Brain pericyte (primary cell): Measurements from ENCODE around the gene EVA1C.
A peak's percentile ranks its signal among the peaks of the same experiment; 100 is the strongest.
"Not testable (repeated sequence)": the region's sequence is repeated elsewhere in the genome, so short reads cannot be mapped to it uniquely, and the experiment has no call there.

ENCODE experiments used
- DNase-seq: peaks from one replicate; pipeline ENCODE4 v3.0.0-alpha.2; 2012; ENCODE audit warnings: low read depth, low spot score

EVA1C gene

GRCh38 chr21:32412162-32413014 lies at the start of gene EVA1C:
Gene EVA1C (plus strand): TSS chr21:32412706. CDS start chr21:32412854, 148 bp downstream.
- no peak for DNase-seq

GRCh38 chr21:32364387-32364786 lies 48.1 kb upstream of the EVA1C start:
- DNase-seq: no peak

GRCh38 chr21:32364796-32365195 lies 47.7 kb upstream of the EVA1C start:
- DNase-seq: peak; percentile 83

GRCh38 chr21:32366191-32366590 lies 46.3 kb upstream of the EVA1C start:
- no peak for DNase-seq

- no peak for DNase-seq
Observed at GRCh38 chr21:32367158-32367557, 45.3 kb upstream of the EVA1C start.

- peak; percentile 94 for DNase-seq
Observed at GRCh38 chr21:32368386-32368785, 44.1 kb upstream of the EVA1C start.

- DNase-seq: not testable (repeated sequence)
Observed at GRCh38 chr21:32368961-32369360, 43.5 kb upstream of the EVA1C start.

- no peak for DNase-seq
Observed at GRCh38 chr21:32370998-32371766, 41.3 kb upstream of the EVA1C start.

GRCh38 chr21:32371913-32372314 lies 40.6 kb upstream of the EVA1C start:
- DNase-seq: peak; percentile 86

GRCh38 chr21:32372755-32373154 lies 39.8 kb upstream of the EVA1C start:
- DNase-seq: no peak

GRCh38 chr21:32377506-32377905 lies 35.0 kb upstream of the EVA1C start:
- DNase-seq: no peak

- no peak for DNase-seq
Observed at GRCh38 chr21:32377991-32378390, 34.5 kb upstream of the EVA1C start.

GRCh38 chr21:32378956-32379355 lies 33.5 kb upstream of the EVA1C start:
- no peak for DNase-seq

- no peak for DNase-seq
Observed at GRCh38 chr21:32380940-32381339, 31.6 kb upstream of the EVA1C start.

GRCh38 chr21:32381571-32381970 lies 30.9 kb upstream of the EVA1C start:
- no peak for DNase-seq

- no peak for DNase-seq
Observed at GRCh38 chr21:32382108-32382644, 30.3 kb upstream of the EVA1C start.

GRCh38 chr21:32383812-32384211 lies 28.7 kb upstream of the EVA1C start:
- DNase-seq: no peak

- DNase-seq: no peak
Observed at GRCh38 chr21:32386195-32386870, 26.2 kb upstream of the EVA1C start.

- DNase-seq: no peak
Observed at GRCh38 chr21:32387151-32387550, 25.4 kb upstream of the EVA1C start.

- no peak for DNase-seq
Observed at GRCh38 chr21:32388306-32388705, 24.2 kb upstream of the EVA1C start.

GRCh38 chr21:32389337-32390015 lies 23.0 kb upstream of the EVA1C start:
- DNase-seq: no peak
